ENCODE measurements around the gene IGFL2.
A peak's percentile ranks its signal among the peaks of the same experiment; 100 is the strongest.
"Not testable (repeated sequence)": the region's sequence is repeated elsewhere in the genome, so short reads cannot be mapped to it uniquely, and the experiment has no call there.

Gene IGFL2

GRCh38 chr19:46142294-46142693 is 5.7 kb upstream of the IGFL2 start:
- no peak for DNase-seq (ENCODE audit: low read depth in 2 of 2)

- DNase-seq (ENCODE audit: low read depth in 2 of 2), result no peak
Observed at GRCh38 chr19:46144756-46145155, 3.3 kb upstream of the IGFL2 start.

- no peak for DNase-seq (ENCODE audit: low read depth in 2 of 2)
Observed at GRCh38 chr19:46147166-46147740, 785 bp upstream of the IGFL2 start.

GRCh38 chr19:46150606-46151005 is 2.6 kb downstream of the IGFL2 start:
- DNase-seq (ENCODE audit: low read depth in 2 of 2), result no peak

GRCh38 chr19:46155237-46155636 is 7.2 kb downstream of the IGFL2 start:
- no peak for DNase-seq (ENCODE audit: low read depth in 2 of 2)

- no peak for DNase-seq (ENCODE audit: low read depth in 2 of 2)
Observed at GRCh38 chr19:46159418-46160232, 11.6 kb downstream of the IGFL2 start.

- DNase-seq (ENCODE audit: low read depth in 2 of 2), result no peak
Observed at GRCh38 chr19:46160233-46160775, 12.3 kb downstream of the IGFL2 start.

- not testable (repeated sequence) for DNase-seq (ENCODE audit: low read depth in 2 of 2)
Observed at GRCh38 chr19:46161642-46162257, 13.7 kb downstream of the IGFL2 start.

- DNase-seq (ENCODE audit: low read depth in 2 of 2), result no peak
Observed at GRCh38 chr19:46162731-46163130, 14.7 kb downstream of the IGFL2 start.

GRCh38 chr19:46173886-46174480 is 25.9 kb downstream of the IGFL2 start:
- DNase-seq (ENCODE audit: low read depth in 2 of 2), result no peak

GRCh38 chr19:46176116-46176860 is 28.2 kb downstream of the IGFL2 start:
- DNase-seq (ENCODE audit: low read depth in 2 of 2), result no peak

GRCh38 chr19:46179076-46179759 is 31.2 kb downstream of the IGFL2 start:
- no peak for DNase-seq (ENCODE audit: low read depth in 2 of 2)

GRCh38 chr19:46180701-46181387 is 32.8 kb downstream of the IGFL2 start:
- no peak for DNase-seq (ENCODE audit: low read depth in 2 of 2)

- peak in 1 of 2 donors; percentile 6 for DNase-seq (ENCODE audit: low read depth in 2 of 2)
Observed at GRCh38 chr19:46181388-46181779, 33.3 kb downstream of the IGFL2 start.

- no peak for DNase-seq (ENCODE audit: low read depth in 2 of 2)
Observed at GRCh38 chr19:46182476-46182875, 34.4 kb downstream of the IGFL2 start.

GRCh38 chr19:46184775-46185710 is 37.0 kb downstream of the IGFL2 start:
- DNase-seq (ENCODE audit: low read depth in 2 of 2), result not testable (repeated sequence)

- no peak for DNase-seq (ENCODE audit: low read depth in 2 of 2)
Observed at GRCh38 chr19:46186101-46186716, 38.2 kb downstream of the IGFL2 start.

- DNase-seq (ENCODE audit: low read depth in 2 of 2), result no peak
Observed at GRCh38 chr19:46186717-46187101, 38.7 kb downstream of the IGFL2 start.

Measured in stimulated activated CD8-positive, alpha-beta memory T cell treated with anti-CD3 and anti-CD28 coated beads, Interleukin-2, amount 100 ng/mL, for 48 hours (primary cell).